K562 (cell line): Measurements from ENCODE around the gene CRAT. TPM values are rescaled to one million over a fixed set of nuclear protein-coding genes. Genes with fewer than 3 reads are reported as not detected.

Source experiments
- EWSR1 ChIP-seq: fragments of 450-650 bp; IDR thresholded peaks from 2 replicates; pipeline ENCODE4 v1.6.1; 2018; ENCODE audit warnings: borderline replicate concordance, mild to moderate bottlenecking, low read depth, moderate library complexity; ENCODE audit not compliant: partially characterized antibody
- GATAD2A ChIP-seq: fragments of 450-650 bp; IDR thresholded peaks from 2 replicates; pipeline ENCODE4 v1.6.1; 2017
- GTF2E2 ChIP-seq: fragments of 200-800 bp; sonication (Bioruptor generic); IDR thresholded peaks from 2 replicates; pipeline ENCODE4 v1.6.1; 2016; ENCODE audit warnings: missing genetic modification characterization, missing compliant biosample characterization
- HSF4 ChIP-seq: fragments of 250-450 bp; sonication (Bioruptor Pico); IDR thresholded peaks from 2 replicates; pipeline ENCODE4 v2.1.2; 2022; ENCODE audit warnings: mild to moderate bottlenecking, moderate library complexity, borderline replicate concordance
- PURB ChIP-seq: sonication (generic); formaldehyde crosslinking; IDR thresholded peaks from 2 replicates; pipeline ENCODE4 v1.9.0; 2021; ENCODE audit warnings: low read depth, mild to moderate bottlenecking, missing genetic modification reagents
- SMC3 ChIP-seq: conservative IDR thresholded peaks from 2 replicates; pipeline ENCODE4 v1.6.1; 2011; ENCODE audit warnings: low read depth, low read length, improper control_type of control experiment; ENCODE audit not compliant: insufficient read depth
- YBX1 ChIP-seq: fragments of 450-650 bp; IDR thresholded peaks from 2 replicates; pipeline ENCODE4 v1.7.1; 2016; ENCODE audit warnings: mild to moderate bottlenecking
- ZNF79 ChIP-seq: fragments of 250-450 bp; sonication (Bioruptor Pico); IDR thresholded peaks from 2 replicates; pipeline ENCODE4 v1.4.0; 2020; ENCODE audit warnings: low read depth, mild to moderate bottlenecking, moderate library complexity
- polyA plus RNA-seq, 8 experiments: library from polyadenylated mRNA; depleted of rRNA in 4 of 8; stranded (reverse) in 5 of 8; unstranded in 3 of 8; fragments of >200 nt; fragmentation: Nextera tagmentation in 2 of 8; fragmentation: Illumina TruSeq in 1 of 8; extraction: Ambion mirVana in 2 of 8; extraction: Trizol in 1 of 8; gene quantifications; 2 replicates each; pipeline versions ENCODE4 v1.2.1 to v1.2.3, GENCODE V29; 2011 to 2014; ENCODE audit warnings: inconsistent platforms in 1 of 8, missing spikeins in 1 of 8
- total RNA-seq, 7 experiments: library from RNA; depleted of rRNA in 6 of 7; stranded (reverse); fragments of >200 nt in 6 of 7; fragmentation: Illumina TruSeq in 2 of 7; extraction: Trizol in 2 of 7; gene quantifications; 2 replicates each; pipeline versions ENCODE4 v1.2.1 to v1.2.3, GENCODE V29; 2011 to 2021; ENCODE audit warnings: low replicate concordance in 1 of 7
- TF ChIP-seq, protein P1 (sequence below): fragments of 200-400 bp; formaldehyde crosslinking; IDR thresholded peaks from 2 replicates; pipeline ENCODE4 v1.6.1; 2017; ENCODE audit warnings: mild to moderate bottlenecking, low read depth, low read length, moderate library complexity
- TF ChIP-seq, protein P2 (sequence below): fragments of 450-650 bp; conservative IDR thresholded peaks from 2 replicates; pipeline ENCODE4 v1.6.1; 2016; ENCODE audit warnings: missing genetic modification characterization, low read depth, mild to moderate bottlenecking, control low read depth, missing compliant biosample characterization
- TF ChIP-seq, protein P3 (sequence below), 3 experiments: IDR thresholded peaks in 2 of 3; conservative IDR thresholded peaks in 1 of 3; 2 replicates each; pipeline ENCODE4 v1.5.1; 2011 to 2012; ENCODE audit warnings: low read length in 3 of 3, mild to moderate bottlenecking in 3 of 3, control low read depth in 2 of 3, improper control_type of control experiment in 1 of 3, inconsistent platforms in 1 of 3, low read depth in 1 of 3, mixed read lengths in 1 of 3, moderate library complexity in 1 of 3; ENCODE audit not compliant: insufficient read depth in 2 of 3
- TF ChIP-seq, protein P4 (sequence below): fragments of 250-450 bp; sonication (Bioruptor Pico); IDR thresholded peaks from 2 replicates; pipeline ENCODE4 v1.4.0; 2020; ENCODE audit warnings: mild to moderate bottlenecking, moderate library complexity
- TF ChIP-seq, protein P5 (sequence below): fragments of 450-650 bp; formaldehyde crosslinking; IDR thresholded peaks from 2 replicates; pipeline ENCODE4 v1.4.0; 2020; ENCODE audit warnings: mild to moderate bottlenecking, moderate library complexity
- TF ChIP-seq, protein P6 (sequence below), 2 experiments: IDR thresholded peaks; 2 replicates each; pipeline ENCODE4 v1.6.1; 2012; ENCODE audit warnings: improper control_type of control experiment in 2 of 2, low read depth in 2 of 2, low read length in 2 of 2, borderline replicate concordance in 1 of 2

Gene CRAT
- total and polyA plus RNA-seq, 9 of the 15 experiments (the other 6 are each of a cell fraction or from before 2014, with no cell fraction given) = 0.20 to 13.8 (median 5.4) TPM

DNA sequence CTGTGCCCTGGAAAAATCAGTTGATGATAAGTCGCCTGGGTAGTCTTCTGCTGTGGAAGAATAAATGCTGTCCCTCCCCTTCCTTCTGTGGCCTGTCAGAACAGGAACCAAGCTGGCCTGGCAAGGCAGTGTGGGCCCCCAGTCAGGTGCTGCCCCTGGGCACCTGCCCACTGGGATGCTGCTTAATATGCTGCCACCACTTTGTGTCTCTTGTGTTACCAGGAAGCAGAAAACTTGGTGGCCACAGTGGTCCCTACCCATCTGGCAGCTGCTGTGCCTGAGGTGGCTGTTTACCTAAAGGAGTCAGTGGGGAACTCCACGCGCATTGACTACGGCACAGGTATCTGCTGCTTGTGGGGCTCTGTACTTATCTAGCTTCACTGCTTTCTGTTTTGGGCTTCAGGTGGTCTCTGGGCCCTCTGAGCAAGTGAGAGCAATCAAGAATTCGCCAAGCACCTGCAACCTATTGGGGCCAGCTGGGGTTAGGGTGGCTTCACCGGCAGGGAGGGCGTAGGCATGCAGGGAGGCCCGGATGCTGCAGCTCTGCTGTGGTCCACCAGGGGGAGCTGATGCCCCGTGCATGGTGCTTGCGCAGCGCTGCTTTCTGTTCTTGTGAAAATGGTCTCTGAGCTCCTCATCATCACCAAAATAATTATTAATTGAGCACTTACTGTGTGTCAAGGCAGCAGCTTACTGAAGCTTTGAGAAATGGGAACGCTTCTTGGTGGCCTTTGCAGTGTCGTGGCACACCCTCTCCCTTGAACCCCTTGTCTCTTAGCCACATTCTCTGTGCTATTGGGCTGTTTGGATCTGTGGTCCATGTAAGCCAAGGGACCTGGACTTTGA is 20.9 kb upstream of the CRAT start (continued):
- TF ChIP-seq, protein P1, sequence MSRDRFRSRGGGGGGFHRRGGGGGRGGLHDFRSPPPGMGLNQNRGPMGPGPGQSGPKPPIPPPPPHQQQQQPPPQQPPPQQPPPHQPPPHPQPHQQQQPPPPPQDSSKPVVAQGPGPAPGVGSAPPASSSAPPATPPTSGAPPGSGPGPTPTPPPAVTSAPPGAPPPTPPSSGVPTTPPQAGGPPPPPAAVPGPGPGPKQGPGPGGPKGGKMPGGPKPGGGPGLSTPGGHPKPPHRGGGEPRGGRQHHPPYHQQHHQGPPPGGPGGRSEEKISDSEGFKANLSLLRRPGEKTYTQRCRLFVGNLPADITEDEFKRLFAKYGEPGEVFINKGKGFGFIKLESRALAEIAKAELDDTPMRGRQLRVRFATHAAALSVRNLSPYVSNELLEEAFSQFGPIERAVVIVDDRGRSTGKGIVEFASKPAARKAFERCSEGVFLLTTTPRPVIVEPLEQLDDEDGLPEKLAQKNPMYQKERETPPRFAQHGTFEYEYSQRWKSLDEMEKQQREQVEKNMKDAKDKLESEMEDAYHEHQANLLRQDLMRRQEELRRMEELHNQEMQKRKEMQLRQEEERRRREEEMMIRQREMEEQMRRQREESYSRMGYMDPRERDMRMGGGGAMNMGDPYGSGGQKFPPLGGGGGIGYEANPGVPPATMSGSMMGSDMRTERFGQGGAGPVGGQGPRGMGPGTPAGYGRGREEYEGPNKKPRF = no peak
- TF ChIP-seq GATAD2A = no peak
- TF ChIP-seq, protein P2, sequence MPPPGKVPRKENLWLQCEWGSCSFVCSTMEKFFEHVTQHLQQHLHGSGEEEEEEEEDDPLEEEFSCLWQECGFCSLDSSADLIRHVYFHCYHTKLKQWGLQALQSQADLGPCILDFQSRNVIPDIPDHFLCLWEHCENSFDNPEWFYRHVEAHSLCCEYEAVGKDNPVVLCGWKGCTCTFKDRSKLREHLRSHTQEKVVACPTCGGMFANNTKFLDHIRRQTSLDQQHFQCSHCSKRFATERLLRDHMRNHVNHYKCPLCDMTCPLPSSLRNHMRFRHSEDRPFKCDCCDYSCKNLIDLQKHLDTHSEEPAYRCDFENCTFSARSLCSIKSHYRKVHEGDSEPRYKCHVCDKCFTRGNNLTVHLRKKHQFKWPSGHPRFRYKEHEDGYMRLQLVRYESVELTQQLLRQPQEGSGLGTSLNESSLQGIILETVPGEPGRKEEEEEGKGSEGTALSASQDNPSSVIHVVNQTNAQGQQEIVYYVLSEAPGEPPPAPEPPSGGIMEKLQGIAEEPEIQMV = no peak
- TF ChIP-seq HSF4 = no peak
- TF ChIP-seq ZNF79 = no peak
- TF ChIP-seq, protein P3, sequence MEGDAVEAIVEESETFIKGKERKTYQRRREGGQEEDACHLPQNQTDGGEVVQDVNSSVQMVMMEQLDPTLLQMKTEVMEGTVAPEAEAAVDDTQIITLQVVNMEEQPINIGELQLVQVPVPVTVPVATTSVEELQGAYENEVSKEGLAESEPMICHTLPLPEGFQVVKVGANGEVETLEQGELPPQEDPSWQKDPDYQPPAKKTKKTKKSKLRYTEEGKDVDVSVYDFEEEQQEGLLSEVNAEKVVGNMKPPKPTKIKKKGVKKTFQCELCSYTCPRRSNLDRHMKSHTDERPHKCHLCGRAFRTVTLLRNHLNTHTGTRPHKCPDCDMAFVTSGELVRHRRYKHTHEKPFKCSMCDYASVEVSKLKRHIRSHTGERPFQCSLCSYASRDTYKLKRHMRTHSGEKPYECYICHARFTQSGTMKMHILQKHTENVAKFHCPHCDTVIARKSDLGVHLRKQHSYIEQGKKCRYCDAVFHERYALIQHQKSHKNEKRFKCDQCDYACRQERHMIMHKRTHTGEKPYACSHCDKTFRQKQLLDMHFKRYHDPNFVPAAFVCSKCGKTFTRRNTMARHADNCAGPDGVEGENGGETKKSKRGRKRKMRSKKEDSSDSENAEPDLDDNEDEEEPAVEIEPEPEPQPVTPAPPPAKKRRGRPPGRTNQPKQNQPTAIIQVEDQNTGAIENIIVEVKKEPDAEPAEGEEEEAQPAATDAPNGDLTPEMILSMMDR (IDR thresholded peaks at IDR 0.05 in 2 of 3, conservative IDR thresholded peaks at IDR 0.05 in 1 of 3; ENCODE audit: insufficient read depth in 2 of 3, low read depth in 1 of 3, low read length in 3 of 3) = peak; percentile 93 to 98 (median 95)
- TF ChIP-seq, protein P4, sequence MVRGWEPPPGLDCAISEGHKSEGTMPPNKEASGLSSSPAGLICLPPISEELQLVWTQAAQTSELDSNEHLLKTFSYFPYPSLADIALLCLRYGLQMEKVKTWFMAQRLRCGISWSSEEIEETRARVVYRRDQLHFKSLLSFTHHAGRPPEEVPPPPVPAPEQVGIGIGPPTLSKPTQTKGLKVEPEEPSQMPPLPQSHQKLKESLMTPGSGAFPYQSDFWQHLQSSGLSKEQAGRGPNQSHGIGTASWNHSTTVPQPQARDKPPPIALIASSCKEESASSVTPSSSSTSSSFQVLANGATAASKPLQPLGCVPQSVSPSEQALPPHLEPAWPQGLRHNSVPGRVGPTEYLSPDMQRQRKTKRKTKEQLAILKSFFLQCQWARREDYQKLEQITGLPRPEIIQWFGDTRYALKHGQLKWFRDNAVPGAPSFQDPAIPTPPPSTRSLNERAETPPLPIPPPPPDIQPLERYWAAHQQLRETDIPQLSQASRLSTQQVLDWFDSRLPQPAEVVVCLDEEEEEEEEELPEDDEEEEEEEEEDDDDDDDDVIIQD = no peak
- TF ChIP-seq, protein P5, sequence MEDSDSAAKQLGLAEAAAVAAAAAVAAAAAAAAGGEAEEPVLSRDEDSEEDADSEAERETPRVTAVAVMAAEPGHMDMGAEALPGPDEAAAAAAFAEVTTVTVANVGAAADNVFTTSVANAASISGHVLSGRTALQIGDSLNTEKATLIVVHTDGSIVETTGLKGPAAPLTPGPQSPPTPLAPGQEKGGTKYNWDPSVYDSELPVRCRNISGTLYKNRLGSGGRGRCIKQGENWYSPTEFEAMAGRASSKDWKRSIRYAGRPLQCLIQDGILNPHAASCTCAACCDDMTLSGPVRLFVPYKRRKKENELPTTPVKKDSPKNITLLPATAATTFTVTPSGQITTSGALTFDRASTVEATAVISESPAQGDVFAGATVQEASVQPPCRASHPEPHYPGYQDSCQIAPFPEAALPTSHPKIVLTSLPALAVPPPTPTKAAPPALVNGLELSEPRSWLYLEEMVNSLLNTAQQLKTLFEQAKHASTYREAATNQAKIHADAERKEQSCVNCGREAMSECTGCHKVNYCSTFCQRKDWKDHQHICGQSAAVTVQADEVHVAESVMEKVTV (CRISPR knock-in tag) = peak; percentile 79
- no peak for TF ChIP-seq EWSR1
- no peak for TF ChIP-seq PURB (CRISPR knock-in tag)
- no peak for TF ChIP-seq YBX1
- TF ChIP-seq, protein P6, sequence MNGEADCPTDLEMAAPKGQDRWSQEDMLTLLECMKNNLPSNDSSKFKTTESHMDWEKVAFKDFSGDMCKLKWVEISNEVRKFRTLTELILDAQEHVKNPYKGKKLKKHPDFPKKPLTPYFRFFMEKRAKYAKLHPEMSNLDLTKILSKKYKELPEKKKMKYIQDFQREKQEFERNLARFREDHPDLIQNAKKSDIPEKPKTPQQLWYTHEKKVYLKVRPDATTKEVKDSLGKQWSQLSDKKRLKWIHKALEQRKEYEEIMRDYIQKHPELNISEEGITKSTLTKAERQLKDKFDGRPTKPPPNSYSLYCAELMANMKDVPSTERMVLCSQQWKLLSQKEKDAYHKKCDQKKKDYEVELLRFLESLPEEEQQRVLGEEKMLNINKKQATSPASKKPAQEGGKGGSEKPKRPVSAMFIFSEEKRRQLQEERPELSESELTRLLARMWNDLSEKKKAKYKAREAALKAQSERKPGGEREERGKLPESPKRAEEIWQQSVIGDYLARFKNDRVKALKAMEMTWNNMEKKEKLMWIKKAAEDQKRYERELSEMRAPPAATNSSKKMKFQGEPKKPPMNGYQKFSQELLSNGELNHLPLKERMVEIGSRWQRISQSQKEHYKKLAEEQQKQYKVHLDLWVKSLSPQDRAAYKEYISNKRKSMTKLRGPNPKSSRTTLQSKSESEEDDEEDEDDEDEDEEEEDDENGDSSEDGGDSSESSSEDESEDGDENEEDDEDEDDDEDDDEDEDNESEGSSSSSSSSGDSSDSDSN (IDR thresholded peaks at IDR 0.05; ENCODE audit: borderline replicate concordance in 1 of 2, low read depth in 2 of 2, low read length in 2 of 2) = no peak
- peak; percentile 84 for TF ChIP-seq SMC3
- TF ChIP-seq GTF2E2 (tag) = no peak
